Transverse colon (tissue), 4 donors: ENCODE measurements around the gene HSPA12A. TPM values are rescaled to one million over a fixed set of nuclear protein-coding genes. Genes with fewer than 3 reads are reported as not detected.

Experiments used
- DNase-seq: peaks from one replicate; pipeline ENCODE4 v3.0.0-alpha.2; 2019
- H3K27ac ChIP-seq, 4 donors: fragments of 200-600 bp; sonication (generic); 2 replicates each; pipeline ENCODE4 v1.5.1; 2016 to 2018; ENCODE audit warnings: inconsistent platforms in 4 of 4
- H3K27me3 ChIP-seq: fragments of 200-600 bp; sonication (generic); 2 replicates; pipeline ENCODE4 v1.5.1; 2017; ENCODE audit warnings: inconsistent platforms
- H3K36me3 ChIP-seq, 4 donors: fragments of 200-600 bp; sonication (generic); 2 replicates each; pipeline ENCODE4 v1.5.1; 2017 to 2019; ENCODE audit warnings: inconsistent platforms in 4 of 4
- H3K4me1 ChIP-seq, 4 donors: fragments of 200-600 bp; sonication (generic); 2 replicates each; pipeline ENCODE4 v1.5.1; 2017 to 2020; ENCODE audit warnings: inconsistent platforms in 4 of 4
- H3K4me3 ChIP-seq, 4 donors: fragments of 200-600 bp; sonication (generic); 1 replicate in 1 of 4; 2 replicates in 3 of 4; pipeline versions ENCODE4 v1.5.1 to v1.6.1; 2017 to 2019; ENCODE audit warnings: inconsistent platforms in 4 of 4
- H3K9me3 ChIP-seq, 2 donors: fragments of 200-600 bp; sonication (generic); 2 replicates each; pipeline ENCODE4 v1.5.1; 2017 to 2019; ENCODE audit warnings: inconsistent platforms in 2 of 2
- CTCF ChIP-seq, 5 experiments: fragments of 200-600 bp in 3 of 5; fragments of 450-650 bp in 2 of 5; sonication (generic) in 3 of 5; IDR thresholded peaks; 1 replicate in 2 of 5; 2 replicates in 3 of 5; pipeline ENCODE4 v1.5.1; 2016 to 2017; ENCODE audit warnings: antibody characterized with exemption in 5 of 5, inconsistent platforms in 3 of 5, mild to moderate bottlenecking in 2 of 5, moderate library complexity in 1 of 5
- EP300 ChIP-seq: sonication (generic); formaldehyde crosslinking; IDR thresholded peaks from one replicate; pipeline ENCODE4 v1.6.1; 2017; ENCODE audit warnings: antibody characterized with exemption, low read depth
- POLR2A ChIP-seq: fragments of 450-650 bp; IDR thresholded peaks from one replicate; pipeline ENCODE4 v1.6.1; 2016; ENCODE audit warnings: antibody characterized with exemption, mild to moderate bottlenecking, moderate library complexity
- POLR2AphosphoS5 ChIP-seq, 3 donors: sonication (generic); formaldehyde crosslinking; IDR thresholded peaks; one replicate each; pipeline ENCODE4 v1.6.1; 2016; ENCODE audit warnings: antibody characterized with exemption in 3 of 3
- WGBS, 2 donors: methylation state at CpG; one replicate each; pipeline ENCODE4 v1.1.5; 2018; ENCODE audit warnings: low coverage in 1 of 2; 5-methylcytosine and 5-hydroxymethylcytosine counted together
- in situ Hi-C, 4 donors: fragments of 200-750 bp; cut with MboI; loops; one replicate each; pipeline versions ENCODE4 v1.15.0 to v1.15.1; 2017; ENCODE audit warnings: low sequenced_read_pairs in 3 of 4, low pct_ligation_motif_present in 1 of 4, low pct_unique_long_range_greater_than_20kb in 1 of 4
- intact Hi-C: fragments of 100-400 bp; cut with DNase I; formaldehyde crosslinking; loops from one replicate; pipeline ENCODE4 v1.15.1; 2023; ENCODE audit warnings: low total_unique reads
- total RNA-seq, 4 donors: library from RNA; depleted of rRNA; stranded (reverse); fragments of >200 nt; gene quantifications; one replicate each; pipeline ENCODE4 v1.1.0, GENCODE V29; 2016

The HSPA12A gene
- total RNA-seq, 4 donors from 2014 or later, result 6.4 to 52.3 (median 9.5) TPM

DNA sequence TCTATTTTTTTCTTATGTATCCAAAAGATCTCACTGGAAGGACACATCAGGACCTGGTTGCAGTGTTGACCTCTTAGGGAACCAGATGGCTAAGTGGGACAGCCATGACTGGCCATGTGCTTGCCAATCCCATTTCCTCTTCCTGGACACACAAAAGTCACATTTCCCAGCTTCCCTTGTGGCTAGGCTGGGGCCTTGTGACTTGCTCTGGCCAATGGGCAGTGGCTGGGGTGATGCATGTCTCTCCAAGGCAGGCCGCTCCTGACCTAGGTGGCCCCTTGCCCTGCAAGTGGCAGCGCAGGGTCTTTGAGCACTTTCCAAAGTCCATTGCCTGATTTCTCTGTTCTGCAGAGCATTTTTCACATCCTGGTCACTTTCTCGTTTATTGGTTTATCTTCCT lies 41.7 kb upstream of the HSPA12A start:
- no peak overlapping the region for H3K4me3 ChIP-seq
- no peak for TF ChIP-seq CTCF (IDR thresholded peaks at IDR 0.05)
- TF ChIP-seq POLR2AphosphoS5 (IDR thresholded peaks at IDR 0.05), result no peak
- TF ChIP-seq POLR2A, result no peak
- TF ChIP-seq EP300, result no peak
- intact Hi-C loops, result no loop called here
- no peak overlapping the region for H3K27ac ChIP-seq
- no peak for DNase-seq
- H3K4me1 ChIP-seq, result peaks cover 0 to 9% (median 0%) of the 10 kb centered on the region in 4 donors
- H3K27me3 ChIP-seq, result no peaks in the 10 kb centered on the region
- 96% methylated on average over 3 of the region's 3 CpGs; no CpG with 5 or more reads in 1 of the 2 donors for WGBS, 2 donors
- in situ Hi-C loops, result loop anchor here in 3 of 4 donors (10.0 kb wide), 1 partner anchor 99 kb away; no protein-coding TSS in a partner anchor
- H3K9me3 ChIP-seq, result no peaks in the 10 kb centered on the region
- no peaks in the 10 kb centered on the region for H3K36me3 ChIP-seq

DNA sequence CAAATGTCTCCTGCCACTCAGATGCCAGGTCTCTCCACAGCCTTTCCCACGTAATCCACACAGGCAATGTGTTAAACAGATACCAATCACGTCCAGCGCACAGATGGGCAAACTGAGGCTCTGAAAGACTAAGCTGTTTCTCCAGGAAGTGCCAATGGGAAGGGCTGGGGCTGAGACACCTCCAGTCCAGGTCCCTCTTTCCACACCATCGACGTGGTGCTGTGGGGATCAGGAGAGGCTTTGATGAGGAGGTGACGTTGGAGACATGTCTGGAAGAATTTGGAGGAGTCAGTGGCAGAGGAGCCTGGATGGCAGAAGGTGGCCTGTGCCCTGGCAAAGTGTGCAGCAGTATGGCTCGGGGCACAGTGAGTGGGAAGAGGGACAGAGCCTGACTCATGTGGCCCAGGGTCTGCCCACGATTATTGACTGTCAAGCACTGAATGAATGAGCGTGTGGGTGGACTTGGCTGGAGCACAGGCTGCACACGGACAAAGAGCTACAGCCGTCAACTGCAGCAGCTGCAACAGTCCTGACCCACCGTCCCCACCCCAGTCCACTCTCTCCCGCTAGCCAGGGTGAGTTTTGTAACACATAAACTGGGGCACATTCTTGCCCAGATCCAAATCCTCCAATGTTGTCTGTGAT lies 40.8 kb upstream of the HSPA12A start:
- H3K36me3 ChIP-seq, result no peaks in the 10 kb centered on the region
- H3K27ac ChIP-seq, result no peak overlapping the region
- no peak overlapping the region for H3K4me3 ChIP-seq
- H3K9me3 ChIP-seq, result no peaks in the 10 kb centered on the region
- H3K27me3 ChIP-seq, result no peaks in the 10 kb centered on the region
- WGBS, 2 donors, result 67 to 70% methylated on average over 3 to 13 of the region's 13 CpGs
- TF ChIP-seq POLR2AphosphoS5 (IDR thresholded peaks at IDR 0.05), result no peak
- no peak for TF ChIP-seq EP300
- no peak for TF ChIP-seq POLR2A
- no peak for TF ChIP-seq CTCF (IDR thresholded peaks at IDR 0.05)
- intact Hi-C loops, result no loop called here
- in situ Hi-C loops, result loop anchor here in 3 of 4 donors (10.0 kb wide), 1 partner anchor 98 kb away; no protein-coding TSS in a partner anchor
- DNase-seq, result no peak
- peaks cover 0 to 6% (median 0%) of the 10 kb centered on the region in 4 donors for H3K4me1 ChIP-seq

DNA sequence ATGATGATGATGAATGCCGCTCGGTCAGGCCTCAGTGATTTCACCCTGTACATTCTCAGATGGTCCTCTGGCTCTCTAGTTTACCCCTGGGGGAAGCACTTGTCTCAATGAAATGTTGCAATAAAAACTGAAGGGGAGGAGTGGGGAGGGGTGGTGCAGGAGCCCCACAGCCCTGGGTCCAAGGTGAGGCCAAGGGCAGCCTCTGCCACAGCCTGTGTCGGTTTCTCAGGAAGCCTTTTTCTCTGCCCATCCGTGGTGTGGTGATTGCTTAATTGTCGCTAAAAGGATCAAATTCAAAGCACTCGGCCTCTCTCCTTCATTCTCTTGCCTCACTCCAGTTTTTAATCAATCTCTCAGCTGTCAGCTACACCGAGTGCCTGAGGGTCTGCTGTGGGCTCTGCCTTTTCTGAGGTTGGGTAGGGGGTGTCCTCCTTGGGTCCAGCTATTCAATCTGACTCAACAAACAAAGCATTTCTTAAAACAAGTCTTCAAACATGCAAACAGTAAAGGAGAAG lies 39.1 kb upstream of the HSPA12A start:
- H3K9me3 ChIP-seq, result no peaks in the 10 kb centered on the region
- no peak overlapping the region for H3K27ac ChIP-seq
- DNase-seq, result no peak
- in situ Hi-C loops (loop anchor here in 3 of 4 donors (10.0 kb wide), 1 partner anchor 97 kb away; no protein-coding TSS in a partner anchor), intact Hi-C loops (no loop called here)
- H3K4me3 ChIP-seq, result no peak overlapping the region
- no peaks in the 10 kb centered on the region for H3K4me1 ChIP-seq
- H3K36me3 ChIP-seq, result no peaks in the 10 kb centered on the region
- TF ChIP-seq EP300 (no peak), CTCF (IDR thresholded peaks at IDR 0.05) (no peak), POLR2AphosphoS5 (IDR thresholded peaks at IDR 0.05) (no peak), POLR2A (no peak)
- no peaks in the 10 kb centered on the region for H3K27me3 ChIP-seq
- WGBS, 2 donors, result 84 to 87% methylated on average over 7 of the region's 7 CpGs

DNA sequence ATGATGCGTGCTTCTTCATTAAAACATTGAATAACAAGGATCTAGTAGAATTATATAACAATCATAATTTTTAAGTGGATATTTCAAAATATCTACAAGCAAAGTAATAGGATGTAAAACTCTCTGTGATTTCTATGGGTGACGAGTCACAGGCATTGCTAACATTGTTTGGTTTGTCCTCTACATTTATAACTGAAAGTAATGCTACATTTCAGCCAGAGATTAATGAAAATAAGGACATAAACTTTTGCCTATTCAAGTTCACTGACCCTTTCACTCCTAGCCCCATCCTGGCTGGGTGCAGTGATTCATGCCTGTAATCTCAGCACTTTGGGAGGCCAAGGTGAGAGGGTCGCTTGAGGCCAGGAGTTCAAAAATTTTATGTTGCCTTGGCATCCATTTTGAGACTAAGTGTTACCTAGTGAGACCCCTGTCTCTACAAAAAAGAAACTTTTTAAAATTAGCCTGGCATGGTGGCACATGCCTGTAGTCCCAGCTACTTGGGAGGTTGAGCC lies 38.4 kb upstream of the HSPA12A start:
- in situ Hi-C loops (loop anchor here in 3 of 4 donors (10.0 kb wide), 1 partner anchor 96 kb away; no protein-coding TSS in a partner anchor), intact Hi-C loops (no loop called here)
- Histone ChIP-seq H3K4me1 (no peaks in the 10 kb centered on the region), H3K27me3 (no peaks in the 10 kb centered on the region), H3K4me3 (no peak overlapping the region), H3K36me3 (no peaks in the 10 kb centered on the region), H3K27ac (no peak overlapping the region), H3K9me3 (no peaks in the 10 kb centered on the region)
- no peak for DNase-seq
- WGBS, 2 donors, result 88 to 91% methylated on average over 2 to 3 of the region's 3 CpGs
- TF ChIP-seq POLR2A, result no peak
- TF ChIP-seq CTCF (IDR thresholded peaks at IDR 0.05), result no peak
- no peak for TF ChIP-seq EP300
- TF ChIP-seq POLR2AphosphoS5 (IDR thresholded peaks at IDR 0.05), result no peak
